ENCODE measurements around the gene CBL.

Gene CBL

GRCh38 chr11:119347940-119348605 is 141.9 kb downstream of the CBL start:
- DNase-seq (ENCODE audit: low read depth): no peak

- DNase-seq (ENCODE audit: low read depth): no peak
Observed at GRCh38 chr11:119350302-119350701, 144.2 kb downstream of the CBL start.

- DNase-seq (ENCODE audit: low read depth): no peak
Observed at GRCh38 chr11:119351232-119351631, 145.1 kb downstream of the CBL start.

GRCh38 chr11:119352857-119353260 is 146.7 kb downstream of the CBL start:
- DNase-seq (ENCODE audit: low read depth): no peak

GRCh38 chr11:119355091-119355843 is 149.1 kb downstream of the CBL start:
- no peak for DNase-seq (ENCODE audit: low read depth)

- DNase-seq (ENCODE audit: low read depth): peak; percentile 56
Observed at GRCh38 chr11:119356349-119357031, 150.4 kb downstream of the CBL start.

- no peak for DNase-seq (ENCODE audit: low read depth)
Observed at GRCh38 chr11:119357074-119357473, 150.9 kb downstream of the CBL start.
